A673 (cell line): ENCODE data around the gene ASB17.

ENCODE experiments used
- EZH2 ChIP-seq: fragments of 200-600 bp; sonication (generic); IDR thresholded peaks from 2 replicates; pipeline ENCODE4 v1.6.1; 2017; ENCODE audit warnings: borderline replicate concordance, low read depth, mild to moderate bottlenecking, mixed read lengths, antibody characterized with exemption, low read length; ENCODE audit not compliant: poor library complexity, severe bottlenecking
- TF ChIP-seq, protein P1 (sequence below): fragments of 300-800, 200-600 bp; sonication (generic); conservative IDR thresholded peaks from 2 replicates; pipeline ENCODE4 v1.5.1; 2017; ENCODE audit warnings: low read depth, mild to moderate bottlenecking, antibody characterized with exemption, low read length, moderate library complexity, mixed read lengths

GRCh38 chr1:75870951-75871350 lies 61.3 kb downstream of the ASB17 start:
- TF ChIP-seq EZH2, result no peak
- TF ChIP-seq, protein P1, sequence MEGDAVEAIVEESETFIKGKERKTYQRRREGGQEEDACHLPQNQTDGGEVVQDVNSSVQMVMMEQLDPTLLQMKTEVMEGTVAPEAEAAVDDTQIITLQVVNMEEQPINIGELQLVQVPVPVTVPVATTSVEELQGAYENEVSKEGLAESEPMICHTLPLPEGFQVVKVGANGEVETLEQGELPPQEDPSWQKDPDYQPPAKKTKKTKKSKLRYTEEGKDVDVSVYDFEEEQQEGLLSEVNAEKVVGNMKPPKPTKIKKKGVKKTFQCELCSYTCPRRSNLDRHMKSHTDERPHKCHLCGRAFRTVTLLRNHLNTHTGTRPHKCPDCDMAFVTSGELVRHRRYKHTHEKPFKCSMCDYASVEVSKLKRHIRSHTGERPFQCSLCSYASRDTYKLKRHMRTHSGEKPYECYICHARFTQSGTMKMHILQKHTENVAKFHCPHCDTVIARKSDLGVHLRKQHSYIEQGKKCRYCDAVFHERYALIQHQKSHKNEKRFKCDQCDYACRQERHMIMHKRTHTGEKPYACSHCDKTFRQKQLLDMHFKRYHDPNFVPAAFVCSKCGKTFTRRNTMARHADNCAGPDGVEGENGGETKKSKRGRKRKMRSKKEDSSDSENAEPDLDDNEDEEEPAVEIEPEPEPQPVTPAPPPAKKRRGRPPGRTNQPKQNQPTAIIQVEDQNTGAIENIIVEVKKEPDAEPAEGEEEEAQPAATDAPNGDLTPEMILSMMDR, result no peak
